Measurements from ENCODE around the gene WNT9B.

GRCh38 chr17:46815474-46816353, 35.7 kb upstream of the WNT9B start:
- no peak for TF ChIP-seq SMC3 (conservative IDR thresholded peaks at IDR 0.05; ENCODE audit: poor library complexity)
- TF ChIP-seq REST (IDR thresholded peaks at IDR 0.05; ENCODE audit: borderline replicate concordance) = no peak
- TF ChIP-seq CTCF (IDR thresholded peaks at IDR 0.05; ENCODE audit: poor library complexity, severe bottlenecking) = no peak
- TF ChIP-seq RAD21 (conservative IDR thresholded peaks at IDR 0.05) = no peak
- no peak for TF ChIP-seq MXI1 (conservative IDR thresholded peaks at IDR 0.05; ENCODE audit: poor library complexity, severe bottlenecking)
- TF ChIP-seq TAF1 (IDR thresholded peaks at IDR 0.05; ENCODE audit: low read depth) = no peak
